ENCODE results near the gene ENKD1. TPM values are rescaled to one million over a fixed set of nuclear protein-coding genes. Genes with fewer than 3 reads are reported as not detected.

The ENKD1 gene
- total and polyA plus RNA-seq, 2 experiments from 2014 or later: 11.6 to 11.8 TPM

DNA sequence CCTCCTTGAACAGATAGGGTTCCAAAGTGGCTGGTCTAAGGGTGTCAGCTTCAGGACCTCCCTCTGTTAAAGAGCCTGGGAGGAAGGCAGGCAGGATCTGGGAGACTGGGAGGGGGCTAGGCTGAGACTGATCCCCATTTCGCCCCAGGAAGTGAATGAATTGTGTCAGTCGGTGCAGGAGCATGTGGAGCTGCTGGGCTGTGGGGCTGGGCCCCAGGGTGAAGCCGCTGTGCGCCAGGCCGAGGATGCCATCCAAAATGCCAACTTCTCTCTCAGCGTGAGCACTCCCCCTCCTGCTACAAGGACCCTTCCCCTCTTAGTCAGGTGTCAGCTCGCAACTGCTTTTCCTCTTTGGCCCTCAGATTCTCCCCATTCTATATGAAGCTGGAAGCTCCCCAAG is 15.5 kb downstream of the ENKD1 start:
- no peak overlapping the region for H3K27ac ChIP-seq (ENCODE audit: low read depth)
- no peaks in the 10 kb centered on the region for H3K36me3 ChIP-seq (ENCODE audit: insufficient read depth)
- no peaks in the 10 kb centered on the region for H3K9me3 Mint-ChIP-seq
- peaks cover 13% of the 10 kb centered on the region for H3K4me1 Mint-ChIP-seq
- H3K27me3 ChIP-seq (ENCODE audit: insufficient read depth): peaks cover 77% of the 10 kb centered on the region
- no peaks in the 10 kb centered on the region; the same call in 1 of the 2 replicates for H3K4me1 ChIP-seq (ENCODE audit: insufficient read depth)
- peaks cover 6% of the 10 kb centered on the region; the same call in 1 of the 2 replicates for H3F3A ChIP-seq (replicated peaks; ENCODE audit: low read depth)
- peaks cover 9% of the 10 kb centered on the region; the same call in 1 of the 3 replicates for H3K36me3 Mint-ChIP-seq (ENCODE audit: low read depth)
- TF ChIP-seq, protein P1, sequence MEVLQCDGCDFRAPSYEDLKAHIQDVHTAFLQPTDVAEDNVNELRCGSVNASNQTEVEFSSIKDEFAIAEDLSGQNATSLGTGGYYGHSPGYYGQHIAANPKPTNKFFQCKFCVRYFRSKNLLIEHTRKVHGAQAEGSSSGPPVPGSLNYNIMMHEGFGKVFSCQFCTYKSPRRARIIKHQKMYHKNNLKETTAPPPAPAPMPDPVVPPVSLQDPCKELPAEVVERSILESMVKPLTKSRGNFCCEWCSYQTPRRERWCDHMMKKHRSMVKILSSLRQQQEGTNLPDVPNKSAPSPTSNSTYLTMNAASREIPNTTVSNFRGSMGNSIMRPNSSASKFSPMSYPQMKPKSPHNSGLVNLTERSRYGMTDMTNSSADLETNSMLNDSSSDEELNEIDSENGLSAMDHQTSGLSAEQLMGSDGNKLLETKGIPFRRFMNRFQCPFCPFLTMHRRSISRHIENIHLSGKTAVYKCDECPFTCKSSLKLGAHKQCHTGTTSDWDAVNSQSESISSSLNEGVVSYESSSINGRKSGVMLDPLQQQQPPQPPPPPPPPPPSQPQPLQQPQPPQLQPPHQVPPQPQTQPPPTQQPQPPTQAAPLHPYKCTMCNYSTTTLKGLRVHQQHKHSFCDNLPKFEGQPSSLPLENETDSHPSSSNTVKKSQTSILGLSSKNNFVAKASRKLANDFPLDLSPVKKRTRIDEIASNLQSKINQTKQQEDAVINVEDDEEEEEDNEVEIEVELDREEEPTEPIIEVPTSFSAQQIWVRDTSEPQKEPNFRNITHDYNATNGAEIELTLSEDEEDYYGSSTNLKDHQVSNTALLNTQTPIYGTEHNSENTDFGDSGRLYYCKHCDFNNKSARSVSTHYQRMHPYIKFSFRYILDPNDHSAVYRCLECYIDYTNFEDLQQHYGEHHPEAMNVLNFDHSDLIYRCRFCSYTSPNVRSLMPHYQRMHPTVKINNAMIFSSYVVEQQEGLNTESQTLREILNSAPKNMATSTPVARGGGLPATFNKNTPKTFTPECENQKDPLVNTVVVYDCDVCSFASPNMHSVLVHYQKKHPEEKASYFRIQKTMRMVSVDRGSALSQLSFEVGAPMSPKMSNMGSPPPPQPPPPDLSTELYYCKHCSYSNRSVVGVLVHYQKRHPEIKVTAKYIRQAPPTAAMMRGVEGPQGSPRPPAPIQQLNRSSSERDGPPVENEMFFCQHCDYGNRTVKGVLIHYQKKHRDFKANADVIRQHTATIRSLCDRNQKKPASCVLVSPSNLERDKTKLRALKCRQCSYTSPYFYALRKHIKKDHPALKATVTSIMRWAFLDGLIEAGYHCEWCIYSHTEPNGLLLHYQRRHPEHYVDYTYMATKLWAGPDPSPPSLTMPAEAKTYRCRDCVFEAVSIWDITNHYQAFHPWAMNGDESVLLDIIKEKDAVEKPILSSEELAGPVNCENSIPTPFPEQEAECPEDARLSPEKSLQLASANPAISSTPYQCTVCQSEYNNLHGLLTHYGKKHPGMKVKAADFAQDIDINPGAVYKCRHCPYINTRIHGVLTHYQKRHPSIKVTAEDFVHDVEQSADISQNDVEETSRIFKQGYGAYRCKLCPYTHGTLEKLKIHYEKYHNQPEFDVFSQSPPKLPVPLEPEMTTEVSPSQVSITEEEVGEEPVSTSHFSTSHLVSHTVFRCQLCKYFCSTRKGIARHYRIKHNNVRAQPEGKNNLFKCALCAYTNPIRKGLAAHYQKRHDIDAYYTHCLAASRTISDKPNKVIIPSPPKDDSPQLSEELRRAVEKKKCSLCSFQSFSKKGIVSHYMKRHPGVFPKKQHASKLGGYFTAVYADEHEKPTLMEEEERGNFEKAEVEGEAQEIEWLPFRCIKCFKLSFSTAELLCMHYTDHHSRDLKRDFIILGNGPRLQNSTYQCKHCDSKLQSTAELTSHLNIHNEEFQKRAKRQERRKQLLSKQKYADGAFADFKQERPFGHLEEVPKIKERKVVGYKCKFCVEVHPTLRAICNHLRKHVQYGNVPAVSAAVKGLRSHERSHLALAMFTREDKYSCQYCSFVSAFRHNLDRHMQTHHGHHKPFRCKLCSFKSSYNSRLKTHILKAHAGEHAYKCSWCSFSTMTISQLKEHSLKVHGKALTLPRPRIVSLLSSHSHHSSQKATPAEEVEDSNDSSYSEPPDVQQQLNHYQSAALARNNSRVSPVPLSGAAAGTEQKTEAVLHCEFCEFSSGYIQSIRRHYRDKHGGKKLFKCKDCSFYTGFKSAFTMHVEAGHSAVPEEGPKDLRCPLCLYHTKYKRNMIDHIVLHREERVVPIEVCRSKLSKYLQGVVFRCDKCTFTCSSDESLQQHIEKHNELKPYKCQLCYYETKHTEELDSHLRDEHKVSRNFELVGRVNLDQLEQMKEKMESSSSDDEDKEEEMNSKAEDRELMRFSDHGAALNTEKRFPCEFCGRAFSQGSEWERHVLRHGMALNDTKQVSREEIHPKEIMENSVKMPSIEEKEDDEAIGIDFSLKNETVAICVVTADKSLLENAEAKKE (CRISPR knock-in tag; IDR thresholded peaks at IDR 0.05): no peak
- H3K9me2 ChIP-seq (ENCODE audit: insufficient read depth): no peaks in the 10 kb centered on the region
- no peaks in the 10 kb centered on the region; the same call in 1 of the 2 replicates for H4K20me1 ChIP-seq (replicated peaks; ENCODE audit: insufficient read depth)
- no peak overlapping the region; the same call in 2 of the 3 replicates for H3K4me3 Mint-ChIP-seq
- ATAC-seq (no peak), DNase-seq (ENCODE audit: low spot score) (no peak)
- H3K27me3 Mint-ChIP-seq (ENCODE audit: insufficient read depth, low read depth, poor library complexity): peaks cover 76% of the 10 kb centered on the region
- H2AFZ ChIP-seq: no peak overlapping the region
- H3K79me2 ChIP-seq (replicated peaks; ENCODE audit: insufficient read depth): no peaks in the 10 kb centered on the region
- H3K4me2 ChIP-seq: no peak overlapping the region
- no peak overlapping the region for H3K27ac Mint-ChIP-seq
- H3K4me3 ChIP-seq: no peak overlapping the region

DNA sequence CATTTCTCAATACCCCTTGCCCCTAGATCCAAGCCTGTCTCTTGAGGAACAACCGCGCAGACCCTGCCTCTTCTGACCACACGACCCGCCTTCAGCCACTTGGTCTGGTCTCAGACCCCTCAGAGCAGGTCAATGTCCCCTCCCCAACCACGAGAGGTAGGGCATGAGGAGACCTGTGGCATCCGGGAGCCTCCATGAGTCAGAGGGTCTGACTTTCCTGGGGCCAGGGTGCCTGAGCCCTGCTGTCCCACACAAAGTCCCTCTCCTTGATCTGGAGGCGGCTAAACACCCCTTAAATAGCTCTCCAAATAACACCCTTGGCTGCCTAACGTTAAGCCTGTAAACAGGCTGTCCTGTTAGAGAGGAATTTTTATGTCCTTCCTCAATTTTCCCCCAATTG is 16.5 kb downstream of the ENKD1 start:
- peaks cover 4% of the 10 kb centered on the region; the same call in 1 of the 3 replicates for H3K36me3 Mint-ChIP-seq (ENCODE audit: low read depth)
- H3K27ac ChIP-seq (ENCODE audit: low read depth): no peak overlapping the region
- ATAC-seq: no peak
- H3K27ac Mint-ChIP-seq: no peak overlapping the region
- H4K20me1 ChIP-seq (replicated peaks; ENCODE audit: insufficient read depth): no peaks in the 10 kb centered on the region; the same call in 1 of the 2 replicates
- H3K36me3 ChIP-seq (ENCODE audit: insufficient read depth): no peaks in the 10 kb centered on the region
- peak overlapping the region; percentile 55 for H3K4me3 Mint-ChIP-seq
- H3F3A ChIP-seq (replicated peaks; ENCODE audit: low read depth): peaks cover 6% of the 10 kb centered on the region; the same call in 1 of the 2 replicates
- peak overlapping the region; percentile 78 for H3K4me2 ChIP-seq
- peak overlapping the region; percentile 45; the same call in 1 of the 2 replicates for H3K4me3 ChIP-seq
- DNase-seq (ENCODE audit: low spot score): no peak
- no peaks in the 10 kb centered on the region for H3K9me2 ChIP-seq (ENCODE audit: insufficient read depth)
- peaks cover 87% of the 10 kb centered on the region for H3K27me3 ChIP-seq (ENCODE audit: insufficient read depth)
- peaks cover 77% of the 10 kb centered on the region for H3K27me3 Mint-ChIP-seq (ENCODE audit: insufficient read depth, low read depth, poor library complexity)
- H3K4me1 Mint-ChIP-seq: peaks cover 13% of the 10 kb centered on the region
- H2AFZ ChIP-seq: no peak overlapping the region
- H3K9me3 Mint-ChIP-seq: no peaks in the 10 kb centered on the region
- no peaks in the 10 kb centered on the region for H3K79me2 ChIP-seq (replicated peaks; ENCODE audit: insufficient read depth)
- H3K4me1 ChIP-seq (ENCODE audit: insufficient read depth): no peaks in the 10 kb centered on the region; the same call in 1 of the 2 replicates
- TF ChIP-seq EZH2 (IDR thresholded peaks at IDR 0.05; ENCODE audit: low read depth, unreplicated experiment) (no peak), JUNB (IDR thresholded peaks at IDR 0.05; ENCODE audit: unreplicated experiment) (no peak), ZNF331 (CRISPR knock-in tag; IDR thresholded peaks at IDR 0.05; ENCODE audit: low read depth) (no peak), POLR2AphosphoS5 (IDR thresholded peaks at IDR 0.05; ENCODE audit: low read depth) (no peak), NANOG (IDR thresholded peaks at IDR 0.05; ENCODE audit: borderline replicate concordance) (no peak), CREB1 (CRISPR knock-in tag; IDR thresholded peaks at IDR 0.05; ENCODE audit: low read depth) (no peak)
- TF ChIP-seq, protein P2, sequence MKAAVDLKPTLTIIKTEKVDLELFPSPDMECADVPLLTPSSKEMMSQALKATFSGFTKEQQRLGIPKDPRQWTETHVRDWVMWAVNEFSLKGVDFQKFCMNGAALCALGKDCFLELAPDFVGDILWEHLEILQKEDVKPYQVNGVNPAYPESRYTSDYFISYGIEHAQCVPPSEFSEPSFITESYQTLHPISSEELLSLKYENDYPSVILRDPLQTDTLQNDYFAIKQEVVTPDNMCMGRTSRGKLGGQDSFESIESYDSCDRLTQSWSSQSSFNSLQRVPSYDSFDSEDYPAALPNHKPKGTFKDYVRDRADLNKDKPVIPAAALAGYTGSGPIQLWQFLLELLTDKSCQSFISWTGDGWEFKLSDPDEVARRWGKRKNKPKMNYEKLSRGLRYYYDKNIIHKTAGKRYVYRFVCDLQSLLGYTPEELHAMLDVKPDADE (IDR thresholded peaks at IDR 0.05): no peak

All from GM23338 (cell line).